Measurements from ENCODE around the gene BBOX1.
"Not testable (repeated sequence)": the region's sequence is repeated elsewhere in the genome, so short reads cannot be mapped to it uniquely, and the experiment has no call there.

BBOX1 gene

DNA sequence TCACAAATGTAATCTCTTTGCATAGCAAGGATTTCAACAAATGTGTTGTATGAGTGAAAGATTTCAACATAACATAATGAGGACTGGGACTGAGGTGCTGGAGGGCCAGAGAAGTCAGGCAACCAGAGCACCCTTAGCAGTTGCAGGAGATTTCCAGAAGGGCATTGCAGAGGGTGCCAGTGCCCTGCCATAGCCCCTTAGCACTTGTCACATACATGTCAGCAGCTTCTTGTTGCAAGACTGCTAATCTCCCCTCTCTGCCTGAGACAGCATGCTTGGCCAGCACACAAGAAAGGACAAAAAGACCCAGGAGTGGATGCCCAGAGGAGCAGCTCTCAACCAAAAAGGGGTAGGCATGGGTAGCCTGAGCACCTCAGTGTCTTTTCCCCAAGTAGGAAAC lies 43.2 kb downstream of the BBOX1 start:
- no peak for DNase-seq (ENCODE audit: low read depth in 2 of 2)

GRCh38 chr11:27084518-27084917 lies 43.9 kb downstream of the BBOX1 start:
- DNase-seq (ENCODE audit: low read depth in 2 of 2) = no peak

DNA sequence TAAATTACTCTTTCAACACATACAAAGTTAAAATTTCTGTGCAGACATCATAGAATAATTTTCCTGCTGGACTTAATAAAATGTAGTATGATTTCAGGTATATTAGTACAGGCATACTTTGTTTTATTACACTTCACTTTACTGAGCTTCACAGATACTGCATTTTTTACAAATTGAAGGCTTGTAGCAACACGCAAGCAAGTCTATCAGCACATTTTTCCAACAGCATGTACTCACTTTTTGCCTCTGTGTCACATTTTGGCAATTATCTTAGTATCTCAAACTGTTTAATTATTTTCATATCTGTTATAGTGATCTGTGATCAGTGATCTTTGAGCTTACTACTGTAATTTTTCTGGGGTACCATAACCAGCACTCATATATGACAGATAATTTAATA lies 44.5 kb downstream of the BBOX1 start:
- no peak for DNase-seq (ENCODE audit: low read depth in 2 of 2)

GRCh38 chr11:27085605-27086004 lies 45.0 kb downstream of the BBOX1 start:
- no peak for DNase-seq (ENCODE audit: low read depth in 2 of 2)

- no peak for DNase-seq (ENCODE audit: low read depth in 2 of 2)
Observed at GRCh38 chr11:27087432-27087831, 46.8 kb downstream of the BBOX1 start.

DNA sequence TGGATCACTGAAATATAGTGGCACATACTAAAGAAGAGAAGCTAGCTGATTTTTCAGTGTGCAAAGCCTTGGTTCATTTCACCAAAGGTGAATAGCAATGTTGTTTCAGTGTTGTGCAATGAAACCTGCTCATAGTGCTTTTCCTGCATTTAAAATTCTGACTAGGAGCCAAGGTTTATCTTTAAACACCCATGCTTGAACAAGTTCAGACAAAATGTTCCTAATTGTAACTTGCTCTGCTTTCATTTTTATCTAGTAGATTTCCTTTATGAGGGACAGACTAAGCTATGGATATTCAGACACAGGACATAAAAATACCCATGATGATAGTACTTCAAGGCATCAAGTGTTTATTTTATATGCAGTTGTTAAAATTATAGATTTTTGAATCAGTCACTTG lies 47.7 kb downstream of the BBOX1 start:
- no peak for DNase-seq (ENCODE audit: low read depth in 2 of 2)

DNA sequence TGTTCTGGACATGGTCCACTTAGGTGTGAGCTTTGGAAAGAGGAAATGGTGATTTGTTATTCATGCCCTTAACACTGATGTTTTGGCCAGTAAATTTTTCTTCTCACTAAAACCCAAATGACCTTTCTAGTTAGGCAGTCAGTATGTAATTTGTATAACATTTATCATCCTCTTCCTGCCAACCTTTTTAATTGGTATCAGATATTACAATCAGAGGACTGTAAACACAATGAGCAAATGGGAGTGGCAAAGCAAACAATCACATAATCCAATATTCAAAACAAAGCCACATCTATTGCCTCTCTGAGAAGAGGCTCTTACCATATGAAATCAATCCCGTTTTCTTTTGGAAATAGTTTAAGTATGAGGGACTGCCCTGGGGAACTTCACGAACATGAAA lies 49.1 kb downstream of the BBOX1 start:
- no peak for DNase-seq (ENCODE audit: low read depth in 2 of 2)

GRCh38 chr11:27090357-27090948 lies 49.8 kb downstream of the BBOX1 start:
- not testable (repeated sequence) for DNase-seq (ENCODE audit: low read depth in 2 of 2)

DNA sequence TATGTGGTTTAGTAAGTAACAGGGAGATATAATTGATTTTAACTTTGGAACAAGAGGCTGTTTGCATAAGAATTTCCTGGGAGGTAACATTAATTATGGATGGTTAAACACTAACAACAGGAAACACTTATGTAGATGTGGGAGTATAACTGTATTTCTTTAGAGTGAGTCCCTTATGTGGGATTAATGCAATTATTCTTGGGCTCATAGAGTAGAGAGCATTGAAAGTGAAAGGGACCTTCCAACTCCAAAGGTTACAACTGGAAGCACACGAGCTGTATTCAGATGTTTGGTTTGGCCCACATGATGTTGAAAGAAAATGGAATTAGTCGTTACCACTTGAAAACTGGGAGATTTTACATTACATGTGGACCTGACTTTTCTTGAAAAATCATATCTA lies 53.5 kb downstream of the BBOX1 start:
- DNase-seq (ENCODE audit: low read depth in 2 of 2) = no peak

GRCh38 chr11:27095059-27095458 lies 54.4 kb downstream of the BBOX1 start:
- DNase-seq (ENCODE audit: low read depth in 2 of 2) = no peak

GRCh38 chr11:27095887-27096286 lies 55.3 kb downstream of the BBOX1 start:
- no peak for DNase-seq (ENCODE audit: low read depth in 2 of 2)

GRCh38 chr11:27097551-27097950 lies 56.9 kb downstream of the BBOX1 start:
- DNase-seq (ENCODE audit: low read depth in 2 of 2) = no peak

- no peak for DNase-seq (ENCODE audit: low read depth in 2 of 2)
Observed at GRCh38 chr11:27100534-27100933, 59.9 kb downstream of the BBOX1 start.

DNA sequence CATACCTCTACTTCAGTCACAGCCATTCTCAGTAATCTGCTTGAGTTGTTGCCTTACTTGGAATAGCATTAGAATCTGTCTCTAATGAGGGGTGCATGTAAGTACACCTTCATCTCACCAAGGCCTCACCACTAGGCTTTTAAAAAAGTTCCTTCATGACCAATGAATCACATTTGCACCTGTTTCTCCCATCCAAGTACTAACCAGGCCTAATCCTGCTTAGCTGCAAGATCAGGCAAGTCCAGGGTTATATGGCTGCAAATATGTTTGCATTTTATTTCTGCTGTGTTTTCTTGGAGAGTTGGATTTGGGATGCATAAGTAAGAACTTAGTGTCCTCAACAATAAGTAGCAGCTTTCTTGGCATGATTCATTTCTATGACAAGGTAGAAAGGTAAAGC lies 66.9 kb downstream of the BBOX1 start:
- DNase-seq (ENCODE audit: low read depth in 2 of 2) = no peak

DNA sequence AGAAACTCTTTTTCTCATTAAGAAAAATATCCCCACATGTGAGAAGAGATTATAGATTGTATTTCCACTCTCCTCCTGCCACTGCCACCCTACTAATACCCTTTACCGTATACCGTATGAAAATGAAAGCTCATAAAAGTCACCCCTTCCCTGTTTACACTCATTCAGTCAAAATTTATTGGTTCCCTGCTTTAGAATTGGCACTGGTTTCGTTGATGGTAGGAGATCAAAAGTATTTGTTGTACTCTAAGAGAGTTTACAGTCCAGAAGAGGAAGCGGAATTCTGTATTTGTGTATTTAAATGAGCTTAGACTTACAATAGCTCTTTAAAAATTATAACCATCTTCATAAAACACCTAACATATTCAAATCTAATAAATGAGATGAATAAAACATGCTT lies 68.2 kb downstream of the BBOX1 start:
- DNase-seq (ENCODE audit: low read depth in 2 of 2) = no peak

- no peak for DNase-seq (ENCODE audit: low read depth in 2 of 2)
Observed at GRCh38 chr11:27111896-27112295, 71.3 kb downstream of the BBOX1 start.

- DNase-seq (ENCODE audit: low read depth in 2 of 2) = no peak
Observed at GRCh38 chr11:27112946-27113345, 72.3 kb downstream of the BBOX1 start.

GRCh38 chr11:27115051-27115650 lies 74.5 kb downstream of the BBOX1 start:
- DNase-seq (ENCODE audit: low read depth in 2 of 2) = no peak

- DNase-seq (ENCODE audit: low read depth in 2 of 2) = no peak
Observed at GRCh38 chr11:27116684-27117083, 76.1 kb downstream of the BBOX1 start.

- no peak for DNase-seq (ENCODE audit: low read depth in 2 of 2)
Observed at GRCh38 chr11:27118371-27118770, 77.8 kb downstream of the BBOX1 start.

GRCh38 chr11:27118949-27119348 lies 78.3 kb downstream of the BBOX1 start:
- no peak for DNase-seq (ENCODE audit: low read depth in 2 of 2)

DNA sequence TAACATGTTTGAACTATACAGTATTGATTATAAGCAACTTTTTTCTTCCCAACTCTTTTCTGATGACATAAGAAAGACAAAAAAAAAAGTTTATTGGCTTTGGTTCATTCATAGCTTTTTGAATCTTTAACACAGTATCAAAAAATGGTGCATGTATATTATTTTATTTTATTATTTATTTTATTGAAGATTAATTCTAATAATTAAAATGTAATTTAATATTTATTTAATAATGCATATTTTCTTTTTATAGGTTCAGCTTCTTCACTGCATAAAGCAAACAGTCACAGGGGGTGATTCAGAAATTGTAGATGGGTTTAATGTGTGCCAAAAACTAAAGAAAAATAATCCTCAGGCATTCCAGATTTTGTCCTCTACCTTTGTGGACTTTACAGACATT lies 78.8 kb downstream of the BBOX1 start:
- no peak for DNase-seq (ENCODE audit: low read depth in 2 of 2)

DNA sequence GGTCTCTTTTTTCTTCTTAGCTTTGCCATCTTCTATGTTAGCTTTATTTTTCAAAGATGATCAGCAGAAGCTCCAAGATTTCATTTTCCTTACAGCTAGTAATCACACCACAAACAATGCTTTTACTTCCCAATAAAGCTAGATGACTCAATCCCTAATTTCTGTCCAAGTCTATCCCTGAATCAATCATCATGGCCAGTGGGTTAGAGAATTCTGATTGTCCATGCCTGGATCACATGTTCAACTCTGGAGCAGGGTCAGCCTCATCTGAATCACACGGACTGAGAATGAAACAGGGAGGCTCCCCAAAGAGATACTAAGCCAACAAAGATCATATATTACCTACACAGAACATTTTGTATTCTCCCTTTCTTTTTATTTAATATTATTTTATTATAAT lies 79.6 kb downstream of the BBOX1 start:
- DNase-seq (ENCODE audit: low read depth in 2 of 2) = no peak

DNA sequence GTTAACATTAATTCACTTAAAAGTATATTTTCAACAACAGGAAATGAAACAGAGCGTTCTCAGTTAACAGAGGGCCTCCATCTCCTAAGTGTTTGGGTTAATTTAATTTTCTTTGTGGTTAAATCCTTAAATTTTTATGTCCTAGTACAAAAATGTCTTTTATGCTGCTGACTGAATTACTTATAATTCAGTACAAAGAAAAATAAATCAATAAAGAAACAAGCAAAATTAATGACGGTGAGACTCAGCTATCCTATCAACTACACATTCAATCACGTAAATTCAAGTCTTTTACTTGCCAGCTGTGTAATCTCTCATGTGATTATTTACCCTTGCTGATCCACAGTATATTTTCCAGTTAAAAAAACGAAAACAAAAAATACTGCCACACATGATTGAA lies 81.4 kb downstream of the BBOX1 start:
- no peak for DNase-seq (ENCODE audit: low read depth in 2 of 2)

Measured in stimulated activated CD8-positive, alpha-beta memory T cell treated with anti-CD3 and anti-CD28 coated beads, Interleukin-2, amount 100 ng/mL, for 48 hours (primary cell).